VCaP (cell line): ENCODE results near the gene SPATS1.
"Not testable (repeated sequence)": the region's sequence is repeated elsewhere in the genome, so short reads cannot be mapped to it uniquely, and the experiment has no call there.

Experiments
- H3K27ac ChIP-seq: fragments of 450-650 bp; 2 replicates; pipeline ENCODE4 v1.5.1; 2017
- TF ChIP-seq, protein P1 (sequence below): fragments of 450-650 bp; conservative IDR thresholded peaks from 2 replicates; pipeline ENCODE4 v1.5.1; 2017; ENCODE audit warnings: mild to moderate bottlenecking, moderate library complexity

SPATS1 gene

DNA sequence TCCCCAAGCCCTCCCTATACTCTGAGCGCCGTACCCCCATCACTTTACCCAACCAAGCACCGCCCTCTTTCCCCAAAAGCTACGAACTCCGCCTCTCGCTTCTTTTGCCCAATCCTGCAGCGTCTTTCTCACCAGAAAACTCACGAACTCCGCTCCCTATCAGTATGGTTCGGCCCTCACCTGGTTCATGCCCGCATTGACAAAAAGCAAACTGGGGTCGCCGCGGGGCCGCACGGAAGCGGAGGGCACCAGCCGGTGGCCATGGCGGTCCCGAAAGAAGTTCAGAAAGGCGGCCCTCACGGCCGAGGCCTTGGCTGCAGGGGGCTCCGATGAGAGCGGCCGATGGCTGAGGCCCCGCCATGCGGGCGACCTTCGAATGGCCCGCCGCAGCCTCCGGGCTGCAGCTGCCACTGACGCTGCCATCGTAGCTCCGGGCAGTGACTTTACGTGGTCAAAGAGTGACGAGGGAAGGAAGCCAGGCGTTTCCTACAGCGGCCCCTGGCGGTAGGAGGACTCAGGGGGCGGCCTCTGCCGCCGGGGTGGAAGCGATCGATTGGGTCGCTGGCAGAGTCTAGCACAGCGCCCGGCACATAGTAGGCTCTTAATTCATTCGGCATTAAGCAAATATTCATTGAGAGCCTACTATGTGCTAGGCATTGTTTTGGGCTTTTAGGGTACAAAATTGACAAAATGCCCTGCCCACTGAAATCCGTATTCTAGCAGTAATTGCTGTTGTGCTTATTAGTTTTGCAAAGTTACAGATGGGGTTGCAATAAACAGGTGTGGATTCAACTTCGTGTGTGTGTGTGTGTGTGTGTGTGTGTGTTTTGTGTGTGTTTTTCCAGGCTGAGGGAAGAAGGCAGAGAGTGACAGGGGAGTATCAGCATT lies 29.3 kb upstream of the SPATS1 start, which contains the start of gene AARS2:
Gene AARS2 (minus strand): TSS at position 447 of the 888 bp plus-strand sequence. CDS start 24 bp downstream, at position 423.
- peak within 1 kb of the TSS; percentile 83 for H3K27ac ChIP-seq
- TF ChIP-seq, protein P1, sequence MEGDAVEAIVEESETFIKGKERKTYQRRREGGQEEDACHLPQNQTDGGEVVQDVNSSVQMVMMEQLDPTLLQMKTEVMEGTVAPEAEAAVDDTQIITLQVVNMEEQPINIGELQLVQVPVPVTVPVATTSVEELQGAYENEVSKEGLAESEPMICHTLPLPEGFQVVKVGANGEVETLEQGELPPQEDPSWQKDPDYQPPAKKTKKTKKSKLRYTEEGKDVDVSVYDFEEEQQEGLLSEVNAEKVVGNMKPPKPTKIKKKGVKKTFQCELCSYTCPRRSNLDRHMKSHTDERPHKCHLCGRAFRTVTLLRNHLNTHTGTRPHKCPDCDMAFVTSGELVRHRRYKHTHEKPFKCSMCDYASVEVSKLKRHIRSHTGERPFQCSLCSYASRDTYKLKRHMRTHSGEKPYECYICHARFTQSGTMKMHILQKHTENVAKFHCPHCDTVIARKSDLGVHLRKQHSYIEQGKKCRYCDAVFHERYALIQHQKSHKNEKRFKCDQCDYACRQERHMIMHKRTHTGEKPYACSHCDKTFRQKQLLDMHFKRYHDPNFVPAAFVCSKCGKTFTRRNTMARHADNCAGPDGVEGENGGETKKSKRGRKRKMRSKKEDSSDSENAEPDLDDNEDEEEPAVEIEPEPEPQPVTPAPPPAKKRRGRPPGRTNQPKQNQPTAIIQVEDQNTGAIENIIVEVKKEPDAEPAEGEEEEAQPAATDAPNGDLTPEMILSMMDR = peak; percentile 100

GRCh38 chr6:44314657-44315056 lies 27.8 kb upstream of the SPATS1 start:
- H3K27ac ChIP-seq = not testable (repeated sequence)

GRCh38 chr6:44315516-44315915 lies 26.9 kb upstream of the SPATS1 start:
- TF ChIP-seq, protein P1 = no peak
- no peak overlapping the region for H3K27ac ChIP-seq

- H3K27ac ChIP-seq = no peak overlapping the region
- TF ChIP-seq, protein P1 = no peak
These were observed 26.5 kb upstream of the SPATS1 start for GRCh38 chr6:44315951-44316350.

DNA sequence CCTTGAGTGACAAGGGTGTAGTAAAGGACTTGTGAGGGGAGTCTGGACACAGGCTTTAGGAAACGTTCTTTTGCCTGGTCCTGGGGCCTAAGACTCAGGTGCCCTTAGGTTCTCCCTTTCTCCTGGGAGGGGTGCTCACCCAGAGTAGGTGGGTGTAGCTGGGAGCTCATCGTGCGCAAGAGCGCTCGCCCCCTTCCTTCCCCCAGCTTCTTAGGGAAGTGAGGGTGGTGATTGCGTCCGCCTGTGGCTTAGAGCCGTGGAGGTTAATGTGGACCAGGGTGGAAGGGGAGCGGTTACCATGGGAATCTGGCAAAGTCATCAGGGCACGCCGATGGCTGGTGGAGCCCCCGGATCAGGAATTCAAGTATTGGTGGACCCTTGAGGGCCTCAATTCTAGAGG lies 26.0 kb upstream of the SPATS1 start:
- TF ChIP-seq, protein P1 = no peak
- no peak overlapping the region for H3K27ac ChIP-seq

DNA sequence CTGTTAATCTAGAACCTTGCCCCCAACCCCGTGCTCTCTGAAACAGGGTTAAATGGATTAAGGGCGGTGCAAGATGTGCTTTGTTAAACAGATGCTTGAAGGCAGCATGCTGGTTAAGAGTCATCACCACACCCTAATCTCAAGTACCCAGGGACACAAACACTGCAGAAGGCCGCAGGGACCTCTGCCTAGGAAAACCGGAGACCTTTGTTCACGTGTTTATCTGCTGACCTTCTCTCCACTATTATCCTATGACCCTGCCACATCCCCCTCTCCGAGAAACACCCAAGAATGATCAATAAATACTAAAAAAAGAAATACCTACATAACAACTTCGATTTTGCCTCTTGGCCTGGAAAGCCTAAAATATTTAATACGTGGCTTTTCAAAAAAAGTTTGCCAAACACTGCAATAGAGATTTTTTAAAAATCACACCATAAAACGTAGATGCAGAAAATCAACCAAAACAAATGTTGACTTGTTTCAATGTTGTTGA lies 25.3 kb upstream of the SPATS1 start:
- not testable (repeated sequence) for H3K27ac ChIP-seq

- TF ChIP-seq, protein P1 = no peak
- no peak overlapping the region for H3K27ac ChIP-seq
These were observed 21.2 kb upstream of the SPATS1 start for GRCh38 chr6:44321210-44321609.

GRCh38 chr6:44327096-44327495 lies 15.4 kb upstream of the SPATS1 start:
- TF ChIP-seq, protein P1 = no peak
- H3K27ac ChIP-seq = no peak overlapping the region
